ENCODE results near the gene CACNG3.

DNA sequence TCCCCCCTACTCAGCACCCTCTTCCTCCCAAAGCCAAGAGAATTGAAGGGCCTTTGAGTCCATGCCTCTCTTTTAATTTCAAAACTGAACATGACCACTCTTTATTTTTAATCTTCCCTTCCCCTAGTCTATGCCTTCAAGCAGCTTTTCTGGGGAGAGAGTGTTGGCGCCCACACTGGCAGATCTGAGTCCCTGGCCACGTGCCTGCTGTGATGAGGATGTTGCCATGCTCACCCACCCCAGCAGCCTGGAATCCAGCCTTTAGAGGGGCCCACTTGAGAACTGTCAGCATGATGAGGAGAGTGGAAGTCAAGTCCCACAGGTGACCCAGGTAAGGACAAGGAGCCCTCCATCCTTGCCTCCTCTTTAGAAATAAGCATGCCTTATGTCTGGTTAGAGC lies 20.3 kb upstream of the CACNG3 start:
- TF ChIP-seq, protein P1, sequence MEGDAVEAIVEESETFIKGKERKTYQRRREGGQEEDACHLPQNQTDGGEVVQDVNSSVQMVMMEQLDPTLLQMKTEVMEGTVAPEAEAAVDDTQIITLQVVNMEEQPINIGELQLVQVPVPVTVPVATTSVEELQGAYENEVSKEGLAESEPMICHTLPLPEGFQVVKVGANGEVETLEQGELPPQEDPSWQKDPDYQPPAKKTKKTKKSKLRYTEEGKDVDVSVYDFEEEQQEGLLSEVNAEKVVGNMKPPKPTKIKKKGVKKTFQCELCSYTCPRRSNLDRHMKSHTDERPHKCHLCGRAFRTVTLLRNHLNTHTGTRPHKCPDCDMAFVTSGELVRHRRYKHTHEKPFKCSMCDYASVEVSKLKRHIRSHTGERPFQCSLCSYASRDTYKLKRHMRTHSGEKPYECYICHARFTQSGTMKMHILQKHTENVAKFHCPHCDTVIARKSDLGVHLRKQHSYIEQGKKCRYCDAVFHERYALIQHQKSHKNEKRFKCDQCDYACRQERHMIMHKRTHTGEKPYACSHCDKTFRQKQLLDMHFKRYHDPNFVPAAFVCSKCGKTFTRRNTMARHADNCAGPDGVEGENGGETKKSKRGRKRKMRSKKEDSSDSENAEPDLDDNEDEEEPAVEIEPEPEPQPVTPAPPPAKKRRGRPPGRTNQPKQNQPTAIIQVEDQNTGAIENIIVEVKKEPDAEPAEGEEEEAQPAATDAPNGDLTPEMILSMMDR (IDR thresholded peaks at IDR 0.05), result no peak
- TF ChIP-seq POLR2A (IDR thresholded peaks at IDR 0.05) (no peak), POLR2AphosphoS5 (IDR thresholded peaks at IDR 0.05) (no peak)
